Activated T-cell treated with anti-CD3 and anti-CD28 coated beads for 24 hours (primary cell): ENCODE results near the gene MOB3A.
A peak's percentile ranks its signal among the peaks of the same experiment; 100 is the strongest.

Experiments
- DNase-seq: peaks from one replicate; pipeline ENCODE4 v3.0.0-alpha.2; 2020; ENCODE audit warnings: low read depth

MOB3A gene

DNA sequence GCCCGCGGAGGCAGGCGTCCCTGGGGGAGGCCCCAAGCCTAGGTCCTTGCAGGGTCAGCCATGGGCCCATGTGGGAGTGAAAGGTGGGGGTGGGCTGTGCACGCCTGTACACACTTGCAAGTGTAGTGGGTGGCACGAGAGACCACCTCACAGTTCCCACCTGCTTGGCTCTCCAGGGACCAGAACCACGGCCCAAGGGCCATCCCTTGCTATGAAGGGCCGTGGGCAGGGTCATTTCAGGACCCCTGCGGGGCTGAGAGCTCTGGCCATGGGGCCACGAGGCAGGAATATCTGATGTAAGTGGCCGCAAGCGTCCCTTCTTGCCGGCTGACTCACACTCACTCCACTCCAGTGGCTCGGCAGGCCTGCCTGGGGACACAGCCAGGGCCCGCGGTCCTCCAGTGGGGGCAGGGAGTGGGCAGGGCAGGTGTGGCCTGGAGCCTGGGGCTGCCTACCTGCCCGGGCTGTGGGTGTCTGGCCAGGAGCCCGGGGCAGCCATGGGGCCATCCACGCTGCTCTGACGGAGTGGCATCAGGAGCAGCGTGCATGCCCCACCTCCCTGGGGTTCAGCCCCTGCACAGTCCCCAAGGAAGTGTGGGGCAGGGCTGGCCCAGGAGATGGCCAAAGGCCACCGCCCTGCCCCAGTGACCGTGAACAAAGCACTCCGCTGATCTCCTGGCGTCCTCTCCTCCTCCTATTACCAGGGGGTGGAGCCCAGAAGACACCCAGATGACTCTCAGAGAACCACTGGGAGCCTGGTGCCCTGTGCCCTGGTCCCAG lies 36.5 kb downstream of the MOB3A start:
- no peak for DNase-seq

GRCh38 chr19:2058570-2059421 lies 37.3 kb downstream of the MOB3A start:
- no peak for DNase-seq

DNA sequence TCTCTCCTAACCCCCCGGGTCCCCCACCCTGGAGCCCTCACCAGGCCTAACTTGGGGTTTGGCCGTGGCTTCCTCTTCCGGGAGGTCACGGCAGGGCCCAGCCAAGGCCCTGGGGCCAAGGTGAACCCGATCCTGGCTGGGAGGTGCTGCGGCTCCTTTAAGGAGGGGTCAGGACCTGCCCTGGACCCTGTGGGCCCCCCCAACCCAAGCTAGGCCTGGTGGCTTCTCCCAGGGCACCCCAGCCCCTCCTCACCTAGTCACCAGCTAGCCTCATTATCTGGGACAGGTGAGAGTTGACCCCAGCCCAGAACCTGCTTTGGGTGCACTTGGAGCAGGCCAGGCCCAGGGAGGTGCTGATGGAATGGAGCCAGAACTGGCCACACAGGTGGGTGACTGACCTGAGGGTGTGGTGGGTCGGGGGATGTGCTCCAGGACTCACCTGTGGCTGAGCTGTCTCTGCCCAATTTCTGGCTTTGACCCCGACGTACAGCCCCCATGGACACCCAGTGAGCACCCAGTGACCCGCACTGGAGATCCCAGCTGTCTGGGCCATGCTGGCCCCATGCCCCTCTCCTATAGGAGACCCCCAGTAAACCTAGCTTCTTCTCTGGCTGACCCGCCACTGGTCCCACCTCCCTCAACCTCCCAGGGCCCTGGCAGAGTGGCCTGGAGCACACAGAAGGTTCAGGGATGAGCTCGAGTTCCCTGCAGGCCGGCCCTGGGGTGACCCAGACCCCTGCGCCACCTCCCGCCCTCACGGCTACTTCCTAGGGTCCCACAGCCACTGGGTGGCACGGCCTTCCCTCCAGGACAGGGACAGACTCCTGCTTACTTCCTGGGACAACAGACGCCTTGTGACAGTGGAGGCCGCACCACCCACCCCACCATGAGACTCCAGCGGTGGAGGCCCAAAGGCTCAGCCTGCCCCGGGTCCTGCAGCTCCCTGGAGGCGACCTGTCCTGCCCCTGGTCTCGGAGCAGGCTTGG lies 38.3 kb downstream of the MOB3A start:
- DNase-seq: no peak

- DNase-seq: no peak
Measured at GRCh38 chr19:2056837-2057192, 39.3 kb downstream of the MOB3A start.

DNA sequence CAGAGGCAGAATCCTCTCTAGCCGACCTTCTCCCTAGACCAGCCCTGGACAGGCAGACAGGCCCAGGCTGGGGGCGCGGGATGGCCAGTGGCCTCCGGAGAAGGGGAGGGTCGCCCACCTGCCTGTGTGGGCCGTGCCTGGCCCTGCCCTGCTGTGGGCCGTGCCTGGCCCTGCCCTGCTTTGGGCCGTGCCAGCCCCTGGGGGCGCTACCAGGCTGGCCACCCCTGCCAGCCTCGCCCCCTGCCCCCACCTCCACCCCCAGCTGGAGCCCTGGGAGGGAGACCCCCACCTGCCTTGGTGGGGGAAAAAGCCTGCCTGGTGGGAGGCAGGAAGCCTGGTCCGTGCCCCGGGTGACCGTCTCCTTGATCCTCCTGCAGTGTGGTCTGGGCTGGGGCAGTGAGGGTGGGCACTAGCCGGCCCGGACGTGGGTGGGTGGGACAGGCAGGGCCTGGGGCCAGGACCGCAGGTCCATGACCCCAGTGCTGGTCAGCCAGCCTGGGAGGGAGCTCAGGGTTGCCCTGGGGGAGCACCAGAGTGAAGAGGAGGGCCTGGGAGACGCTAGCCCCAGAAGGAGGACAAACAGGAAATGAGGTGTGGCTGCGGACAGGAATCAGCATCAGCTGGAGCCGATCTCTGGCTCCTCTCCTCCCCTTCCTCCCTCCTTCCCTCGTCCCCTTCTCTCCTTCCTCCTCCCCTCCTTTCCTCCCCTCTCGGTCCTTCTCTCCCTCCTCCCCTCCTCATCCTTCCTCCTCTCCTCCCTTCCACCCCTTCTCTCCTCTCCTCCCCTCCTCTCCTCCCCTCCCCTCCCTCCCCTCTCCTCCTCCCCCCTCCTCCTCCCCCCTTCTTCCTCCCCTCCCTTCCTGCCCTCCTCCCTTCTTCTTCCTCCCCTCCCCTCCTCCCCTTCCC lies 39.9 kb downstream of the MOB3A start:
- no peak for DNase-seq

GRCh38 chr19:2054763-2055162 lies 41.4 kb downstream of the MOB3A start:
- no peak for DNase-seq

DNA sequence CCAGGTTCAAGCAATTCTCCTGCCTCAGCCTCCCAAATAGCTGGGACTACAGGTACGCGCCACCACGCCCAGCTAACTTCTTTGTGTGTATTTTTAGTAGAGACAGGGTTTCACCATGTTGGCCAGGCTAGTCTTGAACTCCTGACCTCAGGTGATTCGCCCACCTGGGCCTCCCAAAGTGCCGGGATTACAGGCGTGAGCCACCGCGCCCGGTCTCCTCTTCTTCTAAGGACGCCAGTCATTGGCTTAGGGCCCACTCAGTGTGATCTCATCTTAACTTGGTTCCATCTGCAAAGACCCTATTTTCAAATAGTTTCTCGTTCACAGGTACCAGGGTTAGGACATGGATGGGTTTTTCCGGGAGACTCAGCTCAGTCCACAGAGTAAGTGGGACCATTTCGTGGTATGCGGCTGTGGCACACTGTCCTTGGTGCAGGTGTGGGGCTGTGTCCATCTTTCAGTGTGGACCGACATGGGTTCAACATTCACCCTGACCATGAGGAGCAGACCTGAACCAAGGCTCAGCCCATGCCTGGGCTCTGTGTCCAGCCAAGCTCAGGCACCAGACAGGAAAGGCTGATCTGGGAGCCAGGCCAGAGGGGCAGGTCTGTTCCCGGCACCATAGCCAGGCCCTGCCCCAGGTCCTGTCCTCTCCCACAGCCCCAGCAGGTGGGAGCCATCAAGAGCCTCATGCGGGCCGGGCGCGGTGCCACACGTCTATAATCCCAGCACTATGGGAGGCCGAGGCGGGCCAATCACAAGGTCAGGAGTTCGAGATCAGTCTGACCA lies 42.3 kb downstream of the MOB3A start:
- no peak for DNase-seq

- DNase-seq: no peak
Measured at GRCh38 chr19:2051773-2052704, 44.1 kb downstream of the MOB3A start.

GRCh38 chr19:2050991-2051772 lies 44.9 kb downstream of the MOB3A start, which contains the start of gene MKNK2:
Gene MKNK2 (minus strand): TSS chr19:2051244. CDS start chr19:2050851, 393 bp downstream.
- peak; percentile 89 for DNase-seq

DNA sequence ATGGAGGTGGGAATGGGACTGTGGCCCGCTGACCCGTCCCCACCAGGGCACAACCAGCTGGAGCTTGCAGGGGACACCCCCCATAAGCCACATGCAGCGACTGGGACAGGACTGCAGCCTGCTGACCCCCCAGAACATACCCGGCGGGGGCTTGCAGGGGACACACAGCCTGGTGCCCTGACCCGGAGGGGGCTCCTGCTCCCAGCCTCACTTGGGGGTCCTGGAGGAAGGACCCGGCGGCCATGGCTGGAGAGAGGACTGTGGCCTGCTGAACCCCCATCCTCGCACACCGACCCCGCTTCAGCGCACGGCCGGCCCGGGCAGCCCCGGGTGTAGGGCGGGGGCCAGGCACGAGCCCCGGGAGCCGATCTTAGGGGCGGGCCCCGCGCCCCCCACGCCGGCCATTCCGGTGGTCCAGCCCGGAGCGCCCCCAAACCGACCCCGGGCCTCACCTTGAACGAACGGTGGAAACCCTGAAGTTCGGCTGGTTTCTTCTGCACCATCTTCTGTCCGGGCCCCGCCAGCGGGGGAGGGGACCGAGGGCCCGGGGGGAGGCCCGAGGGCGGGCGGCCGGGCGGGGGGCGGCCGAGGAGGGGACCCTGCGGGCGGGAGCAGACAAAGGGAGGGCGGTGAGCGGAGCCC lies 45.7 kb downstream of the MOB3A start:
- no peak for DNase-seq

GRCh38 chr19:2049741-2050348 lies 46.3 kb downstream of the MOB3A start:
- peak; percentile 54 for DNase-seq

- DNase-seq: no peak
Measured at GRCh38 chr19:2048959-2049740, 47.0 kb downstream of the MOB3A start.

GRCh38 chr19:2048104-2048958 lies 47.8 kb downstream of the MOB3A start:
- DNase-seq: no peak

- DNase-seq: no peak
Measured at GRCh38 chr19:2047449-2048103, 48.5 kb downstream of the MOB3A start.

GRCh38 chr19:2047076-2047448 lies 49.1 kb downstream of the MOB3A start:
- DNase-seq: no peak
